ENCODE measurements around the gene CDH8. TPM values are rescaled to one million over a fixed set of nuclear protein-coding genes. Genes with fewer than 3 reads are reported as not detected.

The CDH8 gene
- total RNA-seq, 4 donors from 2014 or later, result 1.5 TPM; not detected in 3

DNA sequence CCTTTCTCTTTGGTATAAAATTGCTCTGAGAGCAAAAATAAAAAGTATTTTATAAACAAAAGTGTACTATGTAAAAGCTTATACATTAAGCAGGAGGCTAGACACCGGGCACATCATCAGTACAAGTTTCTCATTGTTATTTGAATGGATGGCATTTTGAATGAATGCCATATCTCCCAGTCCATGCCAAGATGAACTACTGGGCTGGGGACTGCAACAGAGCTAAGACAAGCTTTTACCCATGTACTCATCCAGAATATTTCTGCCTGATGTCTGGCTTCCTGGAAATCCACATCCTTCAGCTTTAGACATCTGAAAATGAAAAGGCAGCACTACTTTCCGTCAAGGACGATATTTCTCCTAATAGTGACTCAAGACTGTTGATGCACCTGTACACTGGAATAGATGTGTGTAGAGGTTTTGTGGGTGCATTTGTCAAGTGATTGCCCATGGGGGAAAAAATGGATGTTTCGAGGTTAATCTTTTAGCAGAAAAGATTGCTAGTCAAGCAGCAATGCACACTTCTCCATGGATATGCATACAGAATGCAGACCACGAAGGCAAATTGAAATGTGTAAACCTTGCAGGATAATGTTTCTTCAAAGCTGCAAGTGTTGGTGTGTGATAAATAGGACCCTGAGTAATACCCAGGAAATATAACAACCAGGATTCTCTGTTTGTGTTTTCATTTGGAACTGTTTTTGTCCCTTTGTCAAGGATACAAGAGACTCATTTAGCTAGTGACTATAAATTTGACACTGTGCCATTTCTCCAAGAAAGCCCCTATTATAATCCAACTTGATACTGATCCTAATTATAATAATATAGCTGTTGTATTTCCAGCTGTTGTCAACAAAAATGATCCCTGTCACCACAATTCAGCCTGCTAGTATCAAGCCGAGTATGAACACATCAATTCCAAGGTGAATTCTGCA, 173.8 kb downstream of the CDH8 start:
- H3K27me3 ChIP-seq, result no peaks in the 10 kb centered on the region
- 78 to 79% methylated on average over 6 of the region's 6 CpGs for WGBS, 2 donors (ENCODE audit: low coverage in 1 of 2)
- intact Hi-C loops (cut with DNase I; ENCODE audit: low total_unique reads), result no loop called here
- no peaks in the 10 kb centered on the region for H3K36me3 ChIP-seq
- H3K27ac ChIP-seq, result no peak overlapping the region
- no peak for DNase-seq
- H3K9me3 ChIP-seq, result peaks cover 0 to 4% of the 10 kb centered on the region in 2 donors
- no peaks in the 10 kb centered on the region for H3K4me1 ChIP-seq
- TF ChIP-seq POLR2A (IDR thresholded peaks at IDR 0.05), result no peak
- TF ChIP-seq EP300 (IDR thresholded peaks at IDR 0.05; ENCODE audit: low read depth), result no peak
- no peak for TF ChIP-seq POLR2AphosphoS5 (IDR thresholded peaks at IDR 0.05)
- no peak for TF ChIP-seq CTCF (IDR thresholded peaks at IDR 0.05)
- in situ Hi-C loops (cut with MboI; ENCODE audit: low pct_ligation_motif_present in 1 of 4, low pct_unique_long_range_greater_than_20kb in 1 of 4, low sequenced_read_pairs in 3 of 4), result no loop called here
- no peak overlapping the region for H3K4me3 ChIP-seq

DNA sequence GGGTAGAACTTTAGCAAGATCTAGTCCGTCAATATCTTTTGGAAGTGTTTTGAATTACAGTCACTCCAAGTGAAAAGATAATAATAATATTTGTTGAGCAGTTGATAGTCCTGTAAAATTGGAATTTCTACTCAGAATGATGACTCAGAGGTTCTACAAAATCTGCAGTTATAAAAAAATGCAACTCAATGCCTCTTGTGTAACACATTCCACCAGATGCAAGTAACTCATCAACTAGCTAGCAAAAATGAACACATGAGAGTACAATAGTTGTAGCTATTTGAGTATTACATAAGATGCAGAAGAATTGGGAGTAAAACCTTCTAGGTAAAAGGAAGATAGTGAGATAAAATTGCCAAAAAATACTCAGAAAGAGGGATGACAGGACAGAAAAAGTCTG, 177.2 kb downstream of the CDH8 start:
- H3K27ac ChIP-seq, result no peak overlapping the region
- 67 to 78% methylated on average over 1 of the region's 1 CpG for WGBS, 2 donors (ENCODE audit: low coverage in 1 of 2)
- TF ChIP-seq EP300 (IDR thresholded peaks at IDR 0.05; ENCODE audit: low read depth), result no peak
- no peak for TF ChIP-seq POLR2AphosphoS5 (IDR thresholded peaks at IDR 0.05)
- no peak for TF ChIP-seq POLR2A (IDR thresholded peaks at IDR 0.05)
- no peak for TF ChIP-seq CTCF (IDR thresholded peaks at IDR 0.05)
- H3K27me3 ChIP-seq, result no peaks in the 10 kb centered on the region
- no peaks in the 10 kb centered on the region for H3K4me1 ChIP-seq
- intact Hi-C loops (cut with DNase I; ENCODE audit: low total_unique reads), result no loop called here
- no peak overlapping the region for H3K4me3 ChIP-seq
- DNase-seq, result no peak
- H3K36me3 ChIP-seq, result no peaks in the 10 kb centered on the region
- in situ Hi-C loops (cut with MboI; ENCODE audit: low pct_ligation_motif_present in 1 of 4, low pct_unique_long_range_greater_than_20kb in 1 of 4, low sequenced_read_pairs in 3 of 4), result no loop called here
- H3K9me3 ChIP-seq, result peaks cover 0 to 4% of the 10 kb centered on the region in 2 donors

DNA sequence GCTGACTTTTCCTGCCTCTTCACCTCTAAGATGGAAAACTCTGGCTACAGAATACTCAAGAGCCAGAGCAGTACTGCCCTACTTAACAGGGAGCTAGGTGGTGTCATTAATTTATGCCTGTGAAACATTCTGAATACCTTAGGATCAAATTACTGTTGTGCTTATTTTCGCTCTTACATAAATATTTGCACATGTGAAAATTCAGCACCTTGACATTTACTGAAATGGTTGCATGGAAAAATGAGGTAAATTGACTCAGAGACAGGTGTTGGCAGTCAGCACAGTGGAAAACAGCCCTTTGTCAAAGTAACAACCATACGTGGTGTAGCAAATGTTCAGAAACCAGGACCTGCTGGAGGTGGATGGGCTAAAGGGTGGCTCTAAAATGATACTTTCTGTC, 193.6 kb downstream of the CDH8 start:
- H3K36me3 ChIP-seq, result no peaks in the 10 kb centered on the region
- DNase-seq, result no peak
- no peaks in the 10 kb centered on the region for H3K27me3 ChIP-seq
- no peak overlapping the region for H3K4me3 ChIP-seq
- WGBS, 2 donors (ENCODE audit: low coverage in 1 of 2), result 50 to 52% methylated on average over 2 of the region's 2 CpGs
- intact Hi-C loops (cut with DNase I; ENCODE audit: low total_unique reads) (no loop called here), in situ Hi-C loops (cut with MboI; ENCODE audit: low pct_ligation_motif_present in 1 of 4, low pct_unique_long_range_greater_than_20kb in 1 of 4, low sequenced_read_pairs in 3 of 4) (no loop called here)
- TF ChIP-seq POLR2A (IDR thresholded peaks at IDR 0.05) (no peak), EP300 (IDR thresholded peaks at IDR 0.05; ENCODE audit: low read depth) (no peak), POLR2AphosphoS5 (IDR thresholded peaks at IDR 0.05) (no peak), CTCF (IDR thresholded peaks at IDR 0.05) (no peak)
- H3K27ac ChIP-seq, result no peak overlapping the region
- no peaks in the 10 kb centered on the region for H3K4me1 ChIP-seq
- peaks cover 0 to 3% of the 10 kb centered on the region in 2 donors for H3K9me3 ChIP-seq

GRCh38 chr16:61836804-61837393, 199.3 kb downstream of the CDH8 start:
- Histone ChIP-seq H3K27ac (no peak overlapping the region), H3K27me3 (no peaks in the 10 kb centered on the region), H3K36me3 (no peaks in the 10 kb centered on the region), H3K9me3 (no peaks in the 10 kb centered on the region), H3K4me1 (no peaks in the 10 kb centered on the region), H3K4me3 (no peak overlapping the region)
- DNase-seq, result no peak
- no peak for TF ChIP-seq EP300 (IDR thresholded peaks at IDR 0.05; ENCODE audit: low read depth)
- no peak for TF ChIP-seq CTCF (IDR thresholded peaks at IDR 0.05)
- TF ChIP-seq POLR2A (IDR thresholded peaks at IDR 0.05), result no peak
- TF ChIP-seq POLR2AphosphoS5 (IDR thresholded peaks at IDR 0.05), result no peak
- WGBS, 2 donors (ENCODE audit: low coverage in 1 of 2), result 32 to 60% methylated on average over 3 of the region's 3 CpGs
- in situ Hi-C loops (cut with MboI; ENCODE audit: low pct_ligation_motif_present in 1 of 4, low pct_unique_long_range_greater_than_20kb in 1 of 4, low sequenced_read_pairs in 3 of 4), result no loop called here
- intact Hi-C loops (cut with DNase I; ENCODE audit: low total_unique reads), result no loop called here
